Hepatocyte (in vitro differentiated cells): Measurements from ENCODE around the gene TSPAN9. TPM values are rescaled to one million over a fixed set of nuclear protein-coding genes. Genes with fewer than 3 reads are reported as not detected.

Source experiments
- DNase-seq: peaks from one replicate; pipeline ENCODE4 v3.0.0-alpha.2; 2016; ENCODE audit warnings: low spot score
- H2AFZ ChIP-seq: fragments of 200-600 bp; sonication (generic); 2 replicates; pipeline ENCODE4 v1.6.0; 2016; ENCODE audit warnings: antibody characterized with exemption, mild to moderate bottlenecking
- H3K27ac ChIP-seq: fragments of 200-600 bp; sonication (generic); 2 replicates; pipeline ENCODE4 v1.5.1; 2016; ENCODE audit warnings: mild to moderate bottlenecking
- H3K27me3 ChIP-seq: fragments of 200-600 bp; sonication (generic); 2 replicates; pipeline ENCODE4 v1.6.1; 2016
- H3K36me3 ChIP-seq: fragments of 200-600 bp; sonication (generic); replicated peaks from 2 replicates; pipeline ENCODE4 v1.5.1; 2016; ENCODE audit warnings: low read depth; ENCODE audit not compliant: insufficient read depth
- H3K4me1 ChIP-seq: fragments of 200-600 bp; sonication (generic); 2 replicates; pipeline ENCODE4 v1.5.1; 2016; ENCODE audit warnings: mild to moderate bottlenecking, moderate library complexity; ENCODE audit not compliant: insufficient read depth
- H3K4me2 ChIP-seq: fragments of 200-600 bp; sonication (generic); 2 replicates; pipeline ENCODE4 v1.6.0; 2016
- H3K4me3 ChIP-seq: fragments of 200-600 bp; sonication (generic); 2 replicates; pipeline ENCODE4 v1.5.1; 2016; ENCODE audit warnings: mild to moderate bottlenecking
- H3K79me2 ChIP-seq: fragments of 200-600 bp; sonication (generic); 2 replicates; pipeline ENCODE4 v1.6.0; 2017; ENCODE audit warnings: mild to moderate bottlenecking
- H3K9me2 ChIP-seq: fragments of 200-600 bp; sonication (generic); replicated peaks from 2 replicates; pipeline ENCODE4 v1.6.0; 2017; ENCODE audit warnings: mild to moderate bottlenecking; ENCODE audit not compliant: insufficient read depth
- H3K9me3 ChIP-seq: fragments of 200-600 bp; sonication (generic); 2 replicates; pipeline ENCODE4 v1.5.1; 2016; ENCODE audit warnings: low read depth, mild to moderate bottlenecking
- H4K20me1 ChIP-seq: fragments of 200-600 bp; sonication (generic); 2 replicates; pipeline ENCODE4 v1.6.0; 2016; ENCODE audit warnings: mild to moderate bottlenecking; ENCODE audit not compliant: insufficient read depth, poor library complexity, severe bottlenecking
- EZH2 ChIP-seq: fragments of 200-600 bp; sonication (generic); IDR thresholded peaks from 2 replicates; pipeline ENCODE4 v1.6.1; 2016; ENCODE audit warnings: antibody characterized with exemption, mild to moderate bottlenecking, borderline replicate concordance
- EZH2phosphoT487 ChIP-seq: fragments of 200-600 bp; sonication (generic); IDR thresholded peaks from one replicate; pipeline ENCODE4 v1.6.1; 2018; ENCODE audit warnings: antibody characterized with exemption, mild to moderate bottlenecking, low read depth, moderate library complexity; ENCODE audit not compliant: unreplicated experiment, severe bottlenecking
- WGBS: methylation state at CpG from one replicate; pipeline ENCODE4 v1.1.6; 2016; ENCODE audit warnings: low lambda C conversion rate; ENCODE audit errors: missing lambda C conversion rate; 5-methylcytosine and 5-hydroxymethylcytosine counted together
- polyA plus RNA-seq: library from polyadenylated mRNA; unstranded; fragments of >200 nt; fragmentation: Nextera tagmentation; extraction: Ambion mirVana; gene quantifications from 2 replicates; pipeline ENCODE4 v1.2.1, GENCODE V29; 2016
- total RNA-seq: library from RNA; depleted of rRNA; stranded (reverse); fragments of >200 nt; gene quantifications from 2 replicates; pipeline ENCODE4 v1.2.3, GENCODE V29; 2014
- TF ChIP-seq, protein P1 (sequence below): fragments of 200-600 bp; sonication (generic); IDR thresholded peaks from 2 replicates; pipeline ENCODE4 v1.5.1; 2016; ENCODE audit warnings: antibody characterized with exemption, mild to moderate bottlenecking; ENCODE audit not compliant: poor library complexity

Gene TSPAN9
- total and polyA plus RNA-seq, 2 experiments from 2014 or later, result 16.6 to 38.6 TPM

DNA sequence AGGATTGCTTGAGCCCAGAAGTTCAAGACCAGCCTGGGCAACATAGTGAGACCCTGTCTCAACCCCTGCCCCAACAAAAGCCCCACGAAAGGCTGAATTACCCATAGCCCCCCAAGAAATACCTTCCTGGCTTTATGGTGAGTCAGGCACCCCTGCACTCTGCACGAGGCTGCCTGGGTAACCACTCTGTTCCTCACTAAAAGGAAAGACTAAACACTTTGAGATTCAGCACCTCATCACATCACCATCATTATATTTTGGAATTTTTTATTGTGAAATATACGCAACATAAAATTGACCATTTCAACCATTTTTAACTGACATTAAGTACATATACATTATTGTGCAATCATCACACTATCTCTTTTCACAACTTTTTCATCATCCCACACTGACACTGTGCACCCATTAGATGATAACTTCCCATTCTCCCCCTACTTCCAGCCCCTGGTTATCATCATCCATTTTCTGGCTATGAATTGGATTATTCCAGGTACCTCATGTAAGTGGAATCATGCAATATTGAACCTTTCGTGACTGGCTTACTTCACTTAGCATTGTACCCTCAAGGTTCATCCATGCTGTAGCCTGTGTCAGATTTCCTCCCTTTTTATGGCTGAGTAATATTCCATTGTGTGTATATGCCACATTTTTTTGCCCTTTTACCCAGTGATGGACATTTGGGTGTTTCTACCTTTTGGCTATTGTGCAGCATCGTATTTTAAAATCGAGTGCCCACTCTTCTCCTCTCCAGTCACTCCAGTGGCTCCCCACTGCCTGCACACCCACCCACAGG lies 51.5 kb downstream of the TSPAN9 start:
- no peaks in the 10 kb centered on the region for H3K4me1 ChIP-seq
- TF ChIP-seq, protein P1, sequence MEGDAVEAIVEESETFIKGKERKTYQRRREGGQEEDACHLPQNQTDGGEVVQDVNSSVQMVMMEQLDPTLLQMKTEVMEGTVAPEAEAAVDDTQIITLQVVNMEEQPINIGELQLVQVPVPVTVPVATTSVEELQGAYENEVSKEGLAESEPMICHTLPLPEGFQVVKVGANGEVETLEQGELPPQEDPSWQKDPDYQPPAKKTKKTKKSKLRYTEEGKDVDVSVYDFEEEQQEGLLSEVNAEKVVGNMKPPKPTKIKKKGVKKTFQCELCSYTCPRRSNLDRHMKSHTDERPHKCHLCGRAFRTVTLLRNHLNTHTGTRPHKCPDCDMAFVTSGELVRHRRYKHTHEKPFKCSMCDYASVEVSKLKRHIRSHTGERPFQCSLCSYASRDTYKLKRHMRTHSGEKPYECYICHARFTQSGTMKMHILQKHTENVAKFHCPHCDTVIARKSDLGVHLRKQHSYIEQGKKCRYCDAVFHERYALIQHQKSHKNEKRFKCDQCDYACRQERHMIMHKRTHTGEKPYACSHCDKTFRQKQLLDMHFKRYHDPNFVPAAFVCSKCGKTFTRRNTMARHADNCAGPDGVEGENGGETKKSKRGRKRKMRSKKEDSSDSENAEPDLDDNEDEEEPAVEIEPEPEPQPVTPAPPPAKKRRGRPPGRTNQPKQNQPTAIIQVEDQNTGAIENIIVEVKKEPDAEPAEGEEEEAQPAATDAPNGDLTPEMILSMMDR, result no peak
- no peak for TF ChIP-seq EZH2phosphoT487
- 92% methylated on average over 6 of the region's 6 CpGs for WGBS
- no peak for DNase-seq
- no peaks in the 10 kb centered on the region for H4K20me1 ChIP-seq
- no peaks in the 10 kb centered on the region for H3K9me3 ChIP-seq
- no peak overlapping the region for H3K4me2 ChIP-seq
- H3K79me2 ChIP-seq, result peaks cover 2% of the 10 kb centered on the region
- no peak overlapping the region for H3K4me3 ChIP-seq
- H3K27ac ChIP-seq, result no peak overlapping the region
- no peaks in the 10 kb centered on the region for H3K36me3 ChIP-seq
- H3K9me2 ChIP-seq, result no peaks in the 10 kb centered on the region
- no peak overlapping the region for H2AFZ ChIP-seq
- no peaks in the 10 kb centered on the region for H3K27me3 ChIP-seq

DNA sequence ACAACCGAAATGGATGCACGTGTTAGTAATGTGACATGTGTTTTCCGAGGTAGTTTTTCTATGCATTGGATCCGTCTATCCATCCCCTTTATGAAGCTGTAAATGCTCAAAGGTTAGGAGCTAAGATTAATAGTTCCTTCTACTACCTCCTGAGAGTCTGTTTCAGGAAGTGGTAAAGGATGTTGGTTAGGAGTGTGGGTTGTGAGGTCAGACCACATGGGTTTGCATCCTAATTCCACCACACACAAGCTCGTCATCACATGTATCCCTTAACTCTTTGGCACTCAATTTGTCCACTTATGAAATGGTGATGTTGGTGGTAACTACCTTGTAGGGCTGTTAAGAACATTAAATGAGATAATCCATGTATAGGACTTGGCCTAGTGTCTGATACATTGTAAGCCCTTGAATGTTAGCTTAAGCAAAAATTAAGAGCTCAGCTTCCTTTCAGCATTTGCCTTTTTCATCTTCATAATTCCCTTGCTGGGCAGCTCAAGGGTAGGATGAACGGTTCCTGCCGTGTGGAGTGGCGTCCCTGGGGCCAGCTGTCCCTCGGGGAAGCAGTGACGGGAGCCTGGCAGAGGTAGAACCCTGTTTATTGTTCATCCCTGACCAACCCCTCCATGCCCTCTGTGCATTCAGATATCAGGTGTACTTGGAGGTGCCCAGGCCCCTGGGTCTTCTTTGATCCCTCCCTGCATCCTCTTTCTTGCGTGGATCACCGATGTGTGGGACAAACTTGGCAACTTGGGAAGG lies 52.3 kb downstream of the TSPAN9 start:
- no peak overlapping the region for H2AFZ ChIP-seq
- H3K9me3 ChIP-seq, result no peaks in the 10 kb centered on the region
- no peak overlapping the region for H3K27ac ChIP-seq
- TF ChIP-seq EZH2phosphoT487, result no peak
- no peak for TF ChIP-seq EZH2
- TF ChIP-seq, protein P1, result no peak
- no peaks in the 10 kb centered on the region for H4K20me1 ChIP-seq
- no peaks in the 10 kb centered on the region for H3K9me2 ChIP-seq
- DNase-seq, result no peak
- 81% methylated on average over 12 of the region's 12 CpGs for WGBS
- no peaks in the 10 kb centered on the region for H3K27me3 ChIP-seq
- H3K36me3 ChIP-seq, result no peaks in the 10 kb centered on the region
- H3K79me2 ChIP-seq, result peaks cover 2% of the 10 kb centered on the region
- H3K4me3 ChIP-seq, result no peak overlapping the region
- H3K4me1 ChIP-seq, result no peaks in the 10 kb centered on the region
- H3K4me2 ChIP-seq, result no peak overlapping the region

DNA sequence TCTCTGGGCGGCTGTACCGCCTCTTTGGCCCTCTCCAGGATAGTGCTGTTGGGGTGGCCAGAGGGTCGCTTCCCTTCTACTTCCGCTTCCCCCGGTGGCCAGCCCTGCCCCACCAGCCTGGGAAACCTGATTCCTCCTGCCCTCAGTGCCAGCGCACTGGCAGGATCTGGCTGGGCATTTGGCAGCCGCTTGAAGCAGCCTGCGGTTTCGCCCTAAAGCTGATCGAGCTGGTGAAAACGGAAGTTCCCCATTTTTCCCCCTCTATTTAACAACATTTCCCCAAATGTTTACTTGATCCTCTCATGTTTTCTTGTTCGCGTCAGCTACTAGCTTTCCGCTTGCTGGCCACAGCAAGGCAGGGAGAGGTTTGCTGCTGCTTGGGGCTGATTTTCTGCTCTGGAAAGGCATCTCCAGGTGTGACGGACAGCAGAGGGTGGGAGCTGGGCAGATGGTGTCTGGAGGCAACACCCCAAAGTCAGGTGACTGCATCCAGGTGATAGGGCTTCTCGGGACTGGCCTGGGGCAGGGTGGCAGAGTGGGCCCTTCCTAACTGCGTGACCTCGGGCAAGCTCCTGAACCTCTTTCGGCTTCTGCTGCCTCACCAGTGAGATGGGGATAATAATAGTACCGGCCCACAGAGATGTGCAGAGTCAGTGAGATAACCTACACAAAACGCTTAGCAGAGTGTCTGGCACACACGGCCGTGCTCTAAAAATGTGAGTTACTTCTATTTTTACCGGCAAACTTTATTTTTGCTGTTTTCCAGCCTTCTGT lies 53.1 kb downstream of the TSPAN9 start:
- Histone ChIP-seq H3K4me2 (no peak overlapping the region), H3K36me3 (no peaks in the 10 kb centered on the region), H3K27ac (no peak overlapping the region), H2AFZ (no peak overlapping the region), H3K9me2 (no peaks in the 10 kb centered on the region), H3K79me2 (peaks cover 2% of the 10 kb centered on the region), H3K4me1 (no peaks in the 10 kb centered on the region), H3K4me3 (no peak overlapping the region), H4K20me1 (no peaks in the 10 kb centered on the region), H3K9me3 (no peaks in the 10 kb centered on the region), H3K27me3 (no peaks in the 10 kb centered on the region)
- no peak for TF ChIP-seq EZH2
- TF ChIP-seq EZH2phosphoT487, result no peak
- TF ChIP-seq, protein P1, result no peak
- WGBS, result 73% methylated on average over 23 of the region's 24 CpGs
- DNase-seq, result no peak
